ENCODE results near the gene SERPINB2.

SERPINB2 gene, protein sequence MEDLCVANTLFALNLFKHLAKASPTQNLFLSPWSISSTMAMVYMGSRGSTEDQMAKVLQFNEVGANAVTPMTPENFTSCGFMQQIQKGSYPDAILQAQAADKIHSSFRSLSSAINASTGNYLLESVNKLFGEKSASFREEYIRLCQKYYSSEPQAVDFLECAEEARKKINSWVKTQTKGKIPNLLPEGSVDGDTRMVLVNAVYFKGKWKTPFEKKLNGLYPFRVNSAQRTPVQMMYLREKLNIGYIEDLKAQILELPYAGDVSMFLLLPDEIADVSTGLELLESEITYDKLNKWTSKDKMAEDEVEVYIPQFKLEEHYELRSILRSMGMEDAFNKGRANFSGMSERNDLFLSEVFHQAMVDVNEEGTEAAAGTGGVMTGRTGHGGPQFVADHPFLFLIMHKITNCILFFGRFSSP

DNA sequence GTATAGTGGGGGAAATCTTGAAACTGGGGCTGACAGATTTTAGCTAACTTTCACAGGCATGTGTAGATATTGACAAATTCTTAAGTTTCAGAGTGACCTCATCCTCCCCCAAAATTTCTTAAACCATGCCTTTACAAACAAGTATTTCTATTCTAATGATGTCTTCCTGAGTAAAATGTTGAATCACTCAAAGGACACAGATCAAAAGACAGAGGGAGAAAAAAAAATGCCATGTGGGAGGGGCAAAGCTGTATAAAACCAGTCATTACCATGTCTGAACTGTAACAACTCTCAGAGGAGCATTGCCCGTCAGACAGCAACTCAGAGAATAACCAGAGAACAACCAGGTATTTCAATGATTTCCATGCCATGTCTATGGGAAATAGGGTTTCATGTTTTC lies at the start of gene SERPINB2:
TSS of gene SERPINB2 (plus strand) at position 282 of the 400 bp plus-strand sequence. CDS start 3,740 bp downstream, outside the sequence.
- TF ChIP-seq POLR2A (IDR thresholded peaks at IDR 0.05; ENCODE audit: low read length) (no peak), GATA1 (IDR thresholded peaks at IDR 0.05; ENCODE audit: low read depth, low read length) (no peak)
- no peak for DNase-seq

DNA sequence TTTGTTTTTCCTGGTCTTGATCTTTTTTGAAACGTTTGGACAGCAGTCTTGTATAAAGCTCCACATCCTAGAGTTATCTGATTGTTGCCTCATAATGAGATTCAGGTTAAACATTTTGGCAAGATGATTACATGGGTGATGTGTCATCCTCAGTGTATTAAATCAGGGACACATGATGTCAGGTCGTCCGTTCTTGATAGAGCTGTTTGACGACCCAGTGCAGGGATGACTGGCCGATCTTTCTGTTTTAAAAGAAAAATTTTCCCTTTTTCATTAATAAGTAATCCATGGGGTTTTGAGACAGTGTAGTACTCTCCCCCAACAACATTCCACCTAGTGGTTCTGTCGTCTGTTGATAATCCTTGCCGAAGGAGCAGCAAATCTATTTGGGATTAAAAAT lies 44.5 kb upstream of the SERPINB2 start:
- no peak for TF ChIP-seq POLR2A (IDR thresholded peaks at IDR 0.05; ENCODE audit: low read length)
- no peak for TF ChIP-seq GATA1 (IDR thresholded peaks at IDR 0.05; ENCODE audit: low read depth, low read length)
- no peak for DNase-seq

DNA sequence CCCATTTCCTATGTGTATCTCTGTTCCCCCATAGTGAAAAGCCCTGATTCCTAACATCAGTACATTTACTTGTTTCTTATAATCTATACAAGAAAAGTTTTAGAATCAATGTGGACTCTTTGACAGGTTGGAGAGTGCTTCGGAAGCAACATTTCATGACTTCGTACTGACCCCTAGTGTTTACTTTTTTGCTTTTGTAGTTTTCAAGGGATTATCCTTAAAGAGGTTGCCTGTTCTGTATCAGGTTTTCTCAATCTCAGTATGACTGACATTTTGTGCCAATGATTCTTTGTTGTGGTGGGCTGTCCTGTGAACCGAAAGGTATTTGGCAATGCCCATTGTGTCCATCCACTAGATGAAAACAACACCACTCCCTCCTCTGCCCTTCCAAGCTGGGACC lies 43.3 kb upstream of the SERPINB2 start:
- no peak for TF ChIP-seq GATA1 (IDR thresholded peaks at IDR 0.05; ENCODE audit: low read depth, low read length)
- TF ChIP-seq POLR2A (IDR thresholded peaks at IDR 0.05; ENCODE audit: low read length), result no peak
- peak in 1 of 2 experiments; percentile 16 for DNase-seq

DNA sequence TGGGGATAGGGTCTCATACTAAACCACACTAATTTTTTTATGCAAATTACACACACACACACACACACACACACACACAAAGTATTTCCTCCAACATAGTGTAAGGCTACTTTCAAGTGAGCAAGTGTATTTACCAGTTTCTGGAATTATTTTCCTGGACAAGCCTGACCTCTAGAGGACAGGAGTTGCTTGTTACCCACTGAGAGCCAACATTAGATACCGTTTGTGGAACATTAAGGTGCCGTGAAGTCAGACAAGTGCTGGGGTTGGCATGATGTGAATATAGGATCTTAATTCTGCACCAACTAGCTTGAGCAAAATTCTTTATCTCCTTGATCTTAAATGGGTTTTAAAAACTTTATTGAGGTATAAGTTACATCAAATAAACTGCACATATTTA lies 39.3 kb upstream of the SERPINB2 start:
- TF ChIP-seq GATA1 (IDR thresholded peaks at IDR 0.05; ENCODE audit: low read depth, low read length) (no peak), POLR2A (IDR thresholded peaks at IDR 0.05; ENCODE audit: low read length) (no peak)
- peak; percentile 39 to 59 for DNase-seq

DNA sequence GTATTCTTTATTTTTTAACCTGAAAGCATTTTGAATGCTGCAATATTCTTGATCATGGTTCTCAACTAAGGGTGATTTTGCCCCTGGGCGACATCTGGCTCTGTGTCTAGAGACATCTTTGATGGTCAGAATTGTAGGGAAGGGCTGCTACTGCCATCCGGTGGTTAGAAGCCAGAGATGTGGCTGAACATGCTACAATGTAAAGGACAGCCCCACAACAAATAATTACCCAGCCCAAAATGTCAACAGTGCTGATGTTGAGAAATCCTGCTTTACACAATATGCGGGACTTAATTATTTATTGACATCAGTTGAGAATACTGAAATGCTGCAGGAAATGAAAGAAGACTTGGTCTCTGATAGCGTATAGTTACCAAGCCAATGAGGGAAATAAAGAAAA lies 37.5 kb upstream of the SERPINB2 start:
- peak in 1 of 2 experiments; percentile 14 for DNase-seq
- no peak for TF ChIP-seq POLR2A (IDR thresholded peaks at IDR 0.05; ENCODE audit: low read length)
- TF ChIP-seq GATA1 (IDR thresholded peaks at IDR 0.05; ENCODE audit: low read depth, low read length), result no peak

DNA sequence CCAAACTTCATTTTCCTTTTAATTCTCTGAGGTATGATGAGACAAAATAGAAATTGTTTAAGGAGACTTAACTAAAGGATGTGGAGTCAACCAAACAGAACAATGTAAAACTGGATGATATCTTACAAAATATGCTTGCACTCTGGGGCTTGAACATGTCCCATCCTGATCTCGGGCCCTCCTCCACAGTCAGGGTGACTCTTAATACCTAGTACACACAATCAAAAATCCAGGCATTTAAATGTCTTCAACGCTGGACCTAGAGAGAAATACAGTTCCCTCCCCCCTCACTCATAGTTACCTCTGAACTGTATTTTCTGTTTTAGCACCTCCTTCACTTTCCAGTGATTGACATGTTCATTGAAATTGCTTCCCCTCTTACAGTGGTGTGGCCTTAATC lies 36.9 kb upstream of the SERPINB2 start:
- DNase-seq, result no peak
- TF ChIP-seq POLR2A (IDR thresholded peaks at IDR 0.05; ENCODE audit: low read length), result no peak
- TF ChIP-seq GATA1 (IDR thresholded peaks at IDR 0.05; ENCODE audit: low read depth, low read length), result no peak

DNA sequence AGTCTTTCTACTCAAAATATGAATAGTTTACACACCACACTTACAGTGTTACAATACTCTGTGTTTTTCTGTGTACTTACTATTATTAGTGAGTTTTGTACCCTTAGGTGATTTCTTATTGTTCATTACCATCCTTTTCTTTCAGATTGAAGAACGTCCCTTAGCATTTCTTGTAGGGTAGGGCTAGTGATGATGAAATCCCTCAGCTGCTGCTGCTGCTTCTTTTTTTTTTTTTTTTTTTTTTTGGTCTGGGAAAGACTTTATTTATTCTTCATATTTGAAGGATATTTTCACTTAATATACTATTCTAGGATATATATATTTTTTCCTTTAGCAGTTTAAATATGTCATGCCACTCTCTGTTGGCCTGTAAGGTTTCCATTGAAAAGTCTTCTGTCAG lies 29.0 kb upstream of the SERPINB2 start:
- TF ChIP-seq POLR2A (IDR thresholded peaks at IDR 0.05; ENCODE audit: low read length), result no peak
- TF ChIP-seq GATA1 (IDR thresholded peaks at IDR 0.05; ENCODE audit: low read depth, low read length), result no peak
- DNase-seq, result no peak

DNA sequence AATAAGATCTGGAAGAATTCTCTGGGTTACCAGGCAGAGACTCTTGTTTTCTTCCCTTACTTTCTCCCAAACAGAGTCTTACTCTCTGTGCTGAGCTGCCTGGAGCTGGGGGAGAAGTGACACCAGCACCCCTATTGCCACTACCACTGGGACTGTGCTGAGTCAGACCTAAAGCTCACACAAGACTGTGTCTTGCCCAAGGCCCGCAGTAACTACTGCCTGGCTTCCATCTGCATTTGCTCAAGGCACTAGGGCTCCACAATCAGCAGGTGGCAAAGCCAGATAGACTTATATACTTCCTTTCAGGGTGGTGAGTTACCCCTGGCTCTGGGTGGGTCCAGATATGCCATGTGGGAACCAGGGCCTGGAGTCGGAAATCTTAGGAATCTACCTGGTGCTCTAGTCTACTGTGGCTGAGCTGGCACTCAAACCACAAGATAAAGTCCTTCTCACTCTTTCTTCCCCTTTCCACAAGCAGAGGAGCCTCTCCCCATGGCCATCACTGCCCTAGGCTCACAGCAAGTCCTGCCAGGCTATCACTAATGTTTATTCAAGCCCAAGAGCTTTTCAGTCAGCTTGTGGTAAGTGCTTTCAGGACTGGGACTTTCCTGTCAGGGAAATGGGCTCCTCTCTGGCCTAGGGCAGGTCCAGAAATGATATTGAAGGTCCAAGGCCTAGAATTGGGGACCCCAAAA lies 27.6 kb upstream of the SERPINB2 start:
- no peak for DNase-seq
- TF ChIP-seq POLR2A (IDR thresholded peaks at IDR 0.05; ENCODE audit: low read length), result no peak

DNA sequence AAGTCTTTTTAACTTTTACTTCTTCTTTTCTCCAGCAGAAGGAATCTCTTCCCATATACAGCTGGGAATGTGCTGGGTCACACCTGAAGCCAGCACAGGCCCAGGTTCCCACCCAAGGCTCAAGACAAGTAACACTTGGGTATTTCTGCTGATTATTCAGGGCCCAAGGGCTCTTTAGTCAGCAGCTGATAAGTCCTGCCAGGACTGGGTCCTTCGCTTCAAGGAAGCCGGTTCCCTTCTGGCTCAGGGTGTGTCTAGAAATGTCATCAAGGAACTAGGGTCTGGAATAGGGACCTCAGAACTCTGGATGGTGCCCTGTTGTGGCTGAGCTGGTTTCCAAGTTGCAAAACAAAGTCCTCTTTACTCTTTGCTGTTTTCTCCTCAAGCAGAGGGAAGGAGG lies 27.0 kb upstream of the SERPINB2 start:
- DNase-seq, result no peak

DNA sequence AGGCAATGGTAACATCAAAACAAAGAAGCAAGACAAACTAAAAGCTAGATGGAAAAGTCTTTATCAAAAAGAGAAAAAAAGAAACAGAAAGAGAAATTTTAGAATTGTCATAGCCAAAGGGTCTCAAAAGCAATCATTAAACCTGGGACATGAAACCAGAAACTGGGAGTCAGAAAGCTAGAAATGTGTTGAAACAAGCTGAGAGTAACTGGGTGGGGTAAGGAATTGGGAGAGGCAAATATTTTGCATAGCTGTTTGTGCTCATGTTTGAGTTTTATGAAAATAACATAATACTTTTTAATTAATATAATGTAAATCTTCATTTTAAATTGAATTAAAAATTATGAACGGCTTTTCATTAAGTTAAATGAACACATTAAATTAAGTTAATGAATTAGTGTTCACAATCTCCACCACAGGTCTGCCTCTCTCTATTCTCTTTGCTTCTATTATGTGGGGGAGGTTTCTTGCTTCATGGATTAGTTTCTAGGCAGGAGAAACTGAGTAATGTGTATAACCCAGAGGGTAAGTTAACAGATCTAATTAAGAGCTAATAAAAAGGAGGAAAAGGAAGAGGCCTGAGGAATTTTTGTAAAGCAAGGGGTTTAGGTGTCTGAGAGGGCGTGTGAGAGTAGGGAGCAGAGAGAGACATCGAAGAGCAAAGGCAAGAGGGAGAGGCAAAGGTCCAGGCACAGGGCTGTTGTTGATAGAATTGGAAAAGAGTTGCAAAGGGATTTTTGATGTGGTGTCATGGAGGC lies 20.0 kb upstream of the SERPINB2 start:
- TF ChIP-seq GATA1 (IDR thresholded peaks at IDR 0.05; ENCODE audit: low read depth, low read length) (no peak), POLR2A (IDR thresholded peaks at IDR 0.05; ENCODE audit: low read length) (no peak)
- no peak for DNase-seq

More for the DNA sequence above, 27.0 kb upstream of the SERPINB2 start:
- TF ChIP-seq POLR2A (IDR thresholded peaks at IDR 0.05; ENCODE audit: low read length) (no peak), GATA1 (IDR thresholded peaks at IDR 0.05; ENCODE audit: low read depth, low read length) (no peak)

DNA sequence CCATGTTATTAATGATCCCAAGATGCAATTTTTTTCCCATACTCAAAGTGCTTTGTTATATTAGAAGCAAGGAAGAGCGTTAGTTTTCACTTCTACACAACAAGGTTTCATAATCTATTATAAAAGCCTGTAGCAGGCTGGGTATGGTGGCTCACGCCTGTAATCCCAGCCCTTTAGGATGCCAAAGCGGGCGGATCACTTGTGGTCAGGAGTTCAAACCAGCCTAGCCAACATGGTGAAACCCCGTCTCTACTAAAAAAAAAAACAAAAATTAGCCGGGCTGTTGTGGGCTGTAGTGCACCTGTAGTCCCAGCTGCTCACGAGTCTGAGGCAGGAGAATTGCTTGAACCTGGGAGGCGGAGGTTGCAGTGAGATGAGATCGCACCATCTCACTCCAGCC lies 19.0 kb upstream of the SERPINB2 start:
- no peak for TF ChIP-seq POLR2A (IDR thresholded peaks at IDR 0.05; ENCODE audit: low read length)
- no peak for TF ChIP-seq GATA1 (IDR thresholded peaks at IDR 0.05; ENCODE audit: low read depth, low read length)

DNA sequence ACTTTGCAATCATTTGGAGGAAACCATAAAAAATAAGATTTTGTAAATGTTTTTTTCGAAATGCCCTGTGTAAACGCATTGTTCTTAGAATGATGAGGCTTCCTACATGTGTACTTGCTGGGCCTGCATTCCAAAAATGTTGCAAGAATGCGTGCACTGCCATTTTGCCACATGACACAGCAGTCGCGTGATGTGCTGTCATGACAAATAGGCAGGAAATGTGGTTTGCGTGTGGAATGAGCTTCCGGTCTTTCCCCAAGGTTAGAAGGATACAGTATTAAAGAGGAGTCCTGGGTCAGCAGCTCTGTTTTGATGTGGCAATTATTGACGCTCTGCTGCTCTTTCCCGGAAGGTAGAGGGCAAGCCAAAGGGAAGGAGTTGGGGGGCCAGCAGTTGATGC lies 18.1 kb upstream of the SERPINB2 start:
- no peak for TF ChIP-seq POLR2A (IDR thresholded peaks at IDR 0.05; ENCODE audit: low read length)
- no peak for TF ChIP-seq GATA1 (IDR thresholded peaks at IDR 0.05; ENCODE audit: low read depth, low read length)
- no peak for DNase-seq

More for the DNA sequence above, 19.0 kb upstream of the SERPINB2 start:
- DNase-seq, result no peak

DNA sequence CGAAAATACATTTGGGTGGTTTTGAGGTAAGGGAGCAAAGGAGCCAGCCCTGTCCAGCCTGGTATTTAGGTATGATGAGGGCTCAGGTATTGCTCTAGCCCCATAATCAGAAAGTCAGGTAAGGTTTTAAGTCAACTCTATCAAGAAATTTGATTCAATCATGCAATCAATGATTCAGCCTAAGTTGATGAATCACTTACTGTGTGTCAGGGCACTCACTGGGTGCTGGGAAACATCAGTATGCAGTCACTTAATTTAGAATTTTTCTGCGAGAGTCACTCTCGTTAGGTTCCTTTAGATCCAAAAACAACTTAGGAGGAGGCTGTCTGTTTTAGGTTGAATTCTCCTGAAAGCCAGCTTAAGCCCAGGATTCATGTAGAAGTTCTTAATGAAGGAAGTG lies 17.7 kb upstream of the SERPINB2 start:
- no peak for TF ChIP-seq GATA1 (IDR thresholded peaks at IDR 0.05; ENCODE audit: low read depth, low read length)
- TF ChIP-seq POLR2A (IDR thresholded peaks at IDR 0.05; ENCODE audit: low read length), result no peak
- DNase-seq, result no peak

DNA sequence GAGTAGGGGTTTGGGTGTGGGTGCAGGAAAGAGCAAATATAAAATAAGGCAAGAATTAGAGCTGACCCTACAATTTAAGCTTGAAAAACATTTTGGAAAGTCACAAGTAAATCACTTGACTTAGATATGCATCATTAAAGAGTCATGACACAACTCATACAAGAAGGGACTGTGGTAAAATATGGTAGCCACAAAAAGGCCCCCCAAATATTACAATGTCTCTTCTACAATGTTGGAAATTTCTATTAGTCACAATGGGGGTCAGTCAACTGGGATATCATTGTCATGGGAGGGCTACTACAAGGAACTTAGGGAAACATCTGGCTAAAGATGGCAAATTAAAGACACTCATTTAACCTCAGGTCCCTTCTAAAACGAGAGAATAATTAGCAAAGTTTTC lies 15.7 kb upstream of the SERPINB2 start:
- TF ChIP-seq GATA1 (IDR thresholded peaks at IDR 0.05; ENCODE audit: low read depth, low read length) (no peak), POLR2A (IDR thresholded peaks at IDR 0.05; ENCODE audit: low read length) (no peak)
- DNase-seq, result no peak
